ENCODE results near the gene KIF5A. TPM values are rescaled to one million over a fixed set of nuclear protein-coding genes. Genes with fewer than 3 reads are reported as not detected.

Gene KIF5A
- total RNA-seq, 1 donor from 2014 or later, result 7.9 TPM

DNA sequence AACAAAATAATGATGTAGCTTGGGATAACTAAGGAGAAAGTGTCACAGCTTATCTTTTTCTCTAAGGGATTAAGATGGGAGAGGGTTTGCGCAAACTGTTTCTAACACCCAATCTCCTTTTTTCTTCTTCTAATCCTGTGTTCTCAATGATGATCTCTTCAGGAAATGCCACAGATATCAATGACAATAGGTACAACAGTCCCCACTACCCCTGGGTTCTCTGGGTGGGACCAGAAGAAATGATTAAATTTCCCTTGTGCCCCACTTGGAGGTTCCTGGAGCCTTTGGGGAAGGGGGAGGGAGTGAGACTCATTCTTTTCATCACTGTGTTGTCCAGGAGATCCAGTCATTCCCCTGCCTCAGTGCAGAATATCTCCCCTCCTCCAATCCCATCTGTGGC, 32.6 kb downstream of the KIF5A start:
- Histone ChIP-seq H4K20me1 (ENCODE audit: low read depth) (peaks cover 4% of the 10 kb centered on the region), H3K4me1 (no peaks in the 10 kb centered on the region), H3K9me3 (ENCODE audit: low read depth) (no peaks in the 10 kb centered on the region), H3K79me2 (ENCODE audit: low read depth) (no peaks in the 10 kb centered on the region), H3K9ac (no peak overlapping the region), H3K36me3 (no peaks in the 10 kb centered on the region), H2AFZ (replicated peaks) (no peak overlapping the region), H3F3A (ENCODE audit: low read depth) (peaks cover 9% of the 10 kb centered on the region), H3K4me3 (no peak overlapping the region), H3K27me3 (no peaks in the 10 kb centered on the region), H3K4me2 (no peak overlapping the region), H3K27ac (no peak overlapping the region)
- no peaks in the 10 kb centered on the region for H3K4me1 Mint-ChIP-seq
- H3K27ac Mint-ChIP-seq, result no peak overlapping the region
- no peak for DNase-seq (ENCODE audit: low spot score)
- H3K27me3 Mint-ChIP-seq (ENCODE audit: insufficient read depth, low read depth), result peaks cover 4% of the 10 kb centered on the region
- TF ChIP-seq EZH2phosphoT487 (IDR thresholded peaks at IDR 0.05) (no peak), EZH2 (IDR thresholded peaks at IDR 0.05) (no peak), CTCF (IDR thresholded peaks at IDR 0.05) (no peak)
- peaks cover 2% of the 10 kb centered on the region for H3K36me3 Mint-ChIP-seq
- H3K9me3 Mint-ChIP-seq, result no peaks in the 10 kb centered on the region
- H3K4me3 Mint-ChIP-seq, result no peak overlapping the region

DNA sequence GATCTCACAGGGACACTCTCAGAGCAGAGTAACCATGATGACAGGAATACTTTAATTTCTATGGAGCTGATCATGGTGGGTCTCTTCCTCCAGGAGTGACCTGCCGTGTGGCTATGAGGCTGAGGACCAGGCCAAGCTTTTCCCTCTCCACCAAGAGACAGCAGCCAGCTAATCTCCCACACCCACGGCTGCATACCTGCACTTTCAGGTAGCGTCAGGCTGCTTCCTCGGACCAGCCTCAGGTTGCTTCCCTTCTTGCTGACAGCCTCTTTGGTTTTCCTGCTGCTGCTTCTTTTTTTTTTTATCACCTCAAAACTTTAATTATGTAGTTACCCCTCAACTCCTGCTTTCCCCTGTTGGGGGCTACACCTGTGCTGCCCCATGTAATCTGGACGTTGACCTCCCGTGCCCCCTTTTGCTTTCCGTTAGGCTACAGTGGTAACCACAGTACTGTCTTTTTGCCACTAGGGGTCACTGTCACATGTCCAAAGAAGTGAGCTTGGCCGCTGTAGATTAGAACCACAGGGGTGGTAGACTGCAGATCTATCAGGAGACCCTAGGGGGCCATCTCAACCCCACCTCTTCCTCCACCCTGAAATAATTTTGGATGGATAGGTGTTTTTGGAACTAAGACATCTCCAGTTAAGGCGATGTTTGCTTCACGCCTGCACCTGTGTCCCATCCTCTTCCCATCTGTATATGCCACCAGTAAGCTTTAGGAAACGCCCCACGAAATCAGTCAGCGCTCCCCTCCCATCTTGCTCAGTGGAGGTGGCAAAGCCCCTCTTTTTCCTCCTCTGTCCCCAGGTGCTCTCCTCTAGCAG, 33.4 kb downstream of the KIF5A start:
- Mint-ChIP-seq H3K9me3 (no peaks in the 10 kb centered on the region), H3K27ac (no peak overlapping the region), H3K27me3 (ENCODE audit: insufficient read depth, low read depth) (peaks cover 4% of the 10 kb centered on the region), H3K4me3 (peak overlapping the region; percentile 9), H3K4me1 (no peaks in the 10 kb centered on the region), H3K36me3 (peaks cover 2% of the 10 kb centered on the region)
- H3K9me3 ChIP-seq (ENCODE audit: low read depth), result no peaks in the 10 kb centered on the region
- H3K27ac ChIP-seq, result no peak overlapping the region
- no peak overlapping the region for H3K4me3 ChIP-seq
- no peaks in the 10 kb centered on the region for H3K4me1 ChIP-seq
- no peak overlapping the region for H3K4me2 ChIP-seq
- TF ChIP-seq CTCF (IDR thresholded peaks at IDR 0.05) (peak; percentile 96), EZH2phosphoT487 (IDR thresholded peaks at IDR 0.05) (no peak)
- H3K79me2 ChIP-seq (ENCODE audit: low read depth), result no peaks in the 10 kb centered on the region
- H3K9ac ChIP-seq, result no peak overlapping the region
- H2AFZ ChIP-seq (replicated peaks), result no peak overlapping the region
- H3K36me3 ChIP-seq, result no peaks in the 10 kb centered on the region
- peaks cover 4% of the 10 kb centered on the region for H4K20me1 ChIP-seq (ENCODE audit: low read depth)
- no peaks in the 10 kb centered on the region for H3K27me3 ChIP-seq
- peaks cover 9% of the 10 kb centered on the region for H3F3A ChIP-seq (ENCODE audit: low read depth)
- DNase-seq (ENCODE audit: low spot score), result peak; percentile 92

GRCh38 chr12:57584050-57584449, 34.2 kb downstream of the KIF5A start:
- Histone ChIP-seq H3K4me1 (no peaks in the 10 kb centered on the region), H4K20me1 (ENCODE audit: low read depth) (peaks cover 4% of the 10 kb centered on the region), H3F3A (ENCODE audit: low read depth) (peaks cover 9% of the 10 kb centered on the region), H3K27me3 (no peaks in the 10 kb centered on the region), H2AFZ (replicated peaks) (no peak overlapping the region), H3K9ac (no peak overlapping the region), H3K4me3 (no peak overlapping the region), H3K9me3 (ENCODE audit: low read depth) (no peaks in the 10 kb centered on the region), H3K4me2 (no peak overlapping the region), H3K27ac (no peak overlapping the region), H3K36me3 (no peaks in the 10 kb centered on the region), H3K79me2 (ENCODE audit: low read depth) (no peaks in the 10 kb centered on the region)
- Mint-ChIP-seq H3K27ac (no peak overlapping the region), H3K4me1 (no peaks in the 10 kb centered on the region), H3K36me3 (no peaks in the 10 kb centered on the region), H3K4me3 (no peak overlapping the region), H3K27me3 (ENCODE audit: insufficient read depth, low read depth) (peaks cover 2% of the 10 kb centered on the region), H3K9me3 (no peaks in the 10 kb centered on the region)
- TF ChIP-seq CTCF (IDR thresholded peaks at IDR 0.05), result no peak
- no peak for TF ChIP-seq EZH2 (IDR thresholded peaks at IDR 0.05)
- no peak for TF ChIP-seq EZH2phosphoT487 (IDR thresholded peaks at IDR 0.05)
- DNase-seq (ENCODE audit: low spot score), result no peak

All from neural progenitor cell (in vitro differentiated cells).